ENCODE results near the gene DLX4.

The DLX4 gene

DNA sequence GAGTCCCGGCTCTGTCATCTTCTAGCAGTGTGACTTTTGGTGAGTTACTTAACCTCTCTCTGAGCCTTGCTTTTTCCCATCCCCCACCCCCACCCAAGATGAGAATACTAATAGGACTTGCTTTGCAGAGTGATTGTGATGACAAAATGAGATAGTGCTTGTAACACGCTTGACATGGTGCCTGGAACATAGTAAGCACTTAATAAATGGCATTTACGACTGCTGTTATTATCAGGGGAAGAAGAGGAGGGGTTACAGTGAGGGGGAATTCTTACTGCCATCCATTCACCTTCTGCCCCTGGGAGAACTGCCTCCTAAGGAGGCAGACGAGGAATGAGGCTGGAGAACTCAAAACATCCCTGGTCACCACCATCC lies 7.8 kb downstream of the DLX4 start:
- TF ChIP-seq, protein P1, sequence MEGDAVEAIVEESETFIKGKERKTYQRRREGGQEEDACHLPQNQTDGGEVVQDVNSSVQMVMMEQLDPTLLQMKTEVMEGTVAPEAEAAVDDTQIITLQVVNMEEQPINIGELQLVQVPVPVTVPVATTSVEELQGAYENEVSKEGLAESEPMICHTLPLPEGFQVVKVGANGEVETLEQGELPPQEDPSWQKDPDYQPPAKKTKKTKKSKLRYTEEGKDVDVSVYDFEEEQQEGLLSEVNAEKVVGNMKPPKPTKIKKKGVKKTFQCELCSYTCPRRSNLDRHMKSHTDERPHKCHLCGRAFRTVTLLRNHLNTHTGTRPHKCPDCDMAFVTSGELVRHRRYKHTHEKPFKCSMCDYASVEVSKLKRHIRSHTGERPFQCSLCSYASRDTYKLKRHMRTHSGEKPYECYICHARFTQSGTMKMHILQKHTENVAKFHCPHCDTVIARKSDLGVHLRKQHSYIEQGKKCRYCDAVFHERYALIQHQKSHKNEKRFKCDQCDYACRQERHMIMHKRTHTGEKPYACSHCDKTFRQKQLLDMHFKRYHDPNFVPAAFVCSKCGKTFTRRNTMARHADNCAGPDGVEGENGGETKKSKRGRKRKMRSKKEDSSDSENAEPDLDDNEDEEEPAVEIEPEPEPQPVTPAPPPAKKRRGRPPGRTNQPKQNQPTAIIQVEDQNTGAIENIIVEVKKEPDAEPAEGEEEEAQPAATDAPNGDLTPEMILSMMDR (conservative IDR thresholded peaks at IDR 0.05; ENCODE audit: low read depth, low read length): no peak
- Histone ChIP-seq H3K9ac (no peak overlapping the region), H2AFZ (ENCODE audit: low read depth) (no peak overlapping the region), H3K4me1 (ENCODE audit: low read depth, poor library complexity, severe bottlenecking) (no peaks in the 10 kb centered on the region), H3K4me3 (IDR thresholded peaks at IDR 0.05; ENCODE audit: insufficient read depth, low read depth, low read length) (no peak overlapping the region), H3K27ac (no peak overlapping the region), H3K79me2 (ENCODE audit: insufficient read depth, low read depth) (no peaks in the 10 kb centered on the region), H3K36me3 (ENCODE audit: insufficient read depth) (no peaks in the 10 kb centered on the region), H4K20me1 (ENCODE audit: insufficient read depth) (no peaks in the 10 kb centered on the region), H3K27me3 (ENCODE audit: insufficient read depth, low read depth) (peaks cover 98% of the 10 kb centered on the region), H3K4me2 (no peak overlapping the region)

DNA sequence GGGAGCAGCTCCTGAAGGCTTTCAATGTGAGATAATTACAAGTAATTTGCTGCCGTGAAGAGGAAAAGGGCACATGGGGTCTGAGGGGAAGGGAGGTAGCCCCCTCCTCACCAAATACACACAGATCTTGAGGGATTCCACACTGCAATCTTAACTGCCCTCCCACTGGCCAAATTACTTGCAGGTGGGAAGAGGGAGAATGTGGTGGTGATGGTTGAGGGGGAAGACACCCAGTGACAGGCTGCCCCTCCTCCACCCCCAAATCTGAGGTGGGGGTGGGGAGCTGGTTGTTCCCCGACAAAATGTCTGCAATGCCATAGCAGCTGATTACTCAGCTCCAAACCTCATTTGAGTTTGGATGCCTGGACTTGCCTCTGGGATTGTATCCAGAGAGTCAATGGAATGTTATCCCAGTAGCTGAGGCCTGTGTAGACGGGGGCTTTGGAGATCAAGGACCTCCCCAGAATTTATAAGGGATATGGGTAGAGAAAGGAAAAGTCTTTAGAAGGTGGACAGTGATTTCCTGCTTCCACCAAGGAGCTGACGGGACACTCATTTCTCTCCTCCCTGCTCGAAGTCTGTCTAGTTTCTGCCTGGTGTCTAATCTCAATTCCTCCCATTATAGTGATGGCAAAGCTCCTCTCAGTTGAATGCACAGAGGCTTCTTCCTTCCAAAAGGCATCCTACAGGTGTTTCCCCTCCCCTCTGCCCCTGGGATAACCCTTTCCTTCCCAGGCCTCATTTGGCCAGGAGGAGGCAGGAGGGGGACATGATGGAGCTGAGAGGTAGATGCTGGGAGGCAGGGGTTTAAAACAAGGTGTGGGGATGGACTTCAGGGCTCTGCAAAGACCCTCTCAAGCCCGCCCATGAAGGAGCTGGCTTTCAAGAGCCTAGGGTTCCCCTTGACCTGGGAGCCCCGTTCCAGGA lies 8.7 kb downstream of the DLX4 start:
- H3K27me3 ChIP-seq (ENCODE audit: insufficient read depth, low read depth): peaks cover 95% of the 10 kb centered on the region
- no peaks in the 10 kb centered on the region for H3K4me1 ChIP-seq (ENCODE audit: low read depth, poor library complexity, severe bottlenecking)
- H3K36me3 ChIP-seq (ENCODE audit: insufficient read depth): no peaks in the 10 kb centered on the region
- H3K4me3 ChIP-seq (IDR thresholded peaks at IDR 0.05; ENCODE audit: insufficient read depth, low read depth, low read length): no peak overlapping the region
- H2AFZ ChIP-seq (ENCODE audit: low read depth): no peak overlapping the region
- H4K20me1 ChIP-seq (ENCODE audit: insufficient read depth): no peaks in the 10 kb centered on the region
- H3K4me2 ChIP-seq: no peak overlapping the region
- TF ChIP-seq, protein P1 (conservative IDR thresholded peaks at IDR 0.05; ENCODE audit: low read depth, low read length): no peak
- no peak overlapping the region for H3K27ac ChIP-seq
- no peak overlapping the region for H3K9ac ChIP-seq
- H3K79me2 ChIP-seq (ENCODE audit: insufficient read depth, low read depth): no peaks in the 10 kb centered on the region

DNA sequence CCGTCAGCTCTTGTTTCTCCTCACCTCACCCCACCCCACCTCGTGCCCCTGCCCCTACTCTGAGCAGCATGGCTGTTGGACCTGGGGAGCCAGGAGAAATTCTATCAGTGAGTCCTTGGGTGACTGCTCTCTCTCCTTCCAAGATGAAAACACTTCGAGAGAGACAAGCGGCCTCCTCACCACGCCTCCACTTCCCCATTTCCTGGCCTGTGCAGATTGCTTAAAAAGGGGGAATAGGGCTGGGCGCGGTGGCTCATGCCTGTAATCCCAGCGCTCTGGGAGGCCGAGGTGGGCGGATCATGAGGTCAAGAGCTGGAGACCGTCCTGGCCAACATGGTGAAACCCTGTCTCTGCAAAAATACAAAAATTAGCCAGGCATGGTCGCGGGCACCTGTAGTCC lies 9.5 kb downstream of the DLX4 start:
- H3K27ac ChIP-seq: no peak overlapping the region
- no peak overlapping the region for H3K4me2 ChIP-seq
- H3K79me2 ChIP-seq (ENCODE audit: insufficient read depth, low read depth): no peaks in the 10 kb centered on the region
- H2AFZ ChIP-seq (ENCODE audit: low read depth): no peak overlapping the region
- no peaks in the 10 kb centered on the region for H4K20me1 ChIP-seq (ENCODE audit: insufficient read depth)
- no peaks in the 10 kb centered on the region for H3K4me1 ChIP-seq (ENCODE audit: low read depth, poor library complexity, severe bottlenecking)
- TF ChIP-seq, protein P1 (conservative IDR thresholded peaks at IDR 0.05; ENCODE audit: low read depth, low read length): no peak
- no peaks in the 10 kb centered on the region for H3K36me3 ChIP-seq (ENCODE audit: insufficient read depth)
- H3K9ac ChIP-seq: no peak overlapping the region
- no peak overlapping the region for H3K4me3 ChIP-seq (IDR thresholded peaks at IDR 0.05; ENCODE audit: insufficient read depth, low read depth, low read length)
- peaks cover 95% of the 10 kb centered on the region for H3K27me3 ChIP-seq (ENCODE audit: insufficient read depth, low read depth)

DNA sequence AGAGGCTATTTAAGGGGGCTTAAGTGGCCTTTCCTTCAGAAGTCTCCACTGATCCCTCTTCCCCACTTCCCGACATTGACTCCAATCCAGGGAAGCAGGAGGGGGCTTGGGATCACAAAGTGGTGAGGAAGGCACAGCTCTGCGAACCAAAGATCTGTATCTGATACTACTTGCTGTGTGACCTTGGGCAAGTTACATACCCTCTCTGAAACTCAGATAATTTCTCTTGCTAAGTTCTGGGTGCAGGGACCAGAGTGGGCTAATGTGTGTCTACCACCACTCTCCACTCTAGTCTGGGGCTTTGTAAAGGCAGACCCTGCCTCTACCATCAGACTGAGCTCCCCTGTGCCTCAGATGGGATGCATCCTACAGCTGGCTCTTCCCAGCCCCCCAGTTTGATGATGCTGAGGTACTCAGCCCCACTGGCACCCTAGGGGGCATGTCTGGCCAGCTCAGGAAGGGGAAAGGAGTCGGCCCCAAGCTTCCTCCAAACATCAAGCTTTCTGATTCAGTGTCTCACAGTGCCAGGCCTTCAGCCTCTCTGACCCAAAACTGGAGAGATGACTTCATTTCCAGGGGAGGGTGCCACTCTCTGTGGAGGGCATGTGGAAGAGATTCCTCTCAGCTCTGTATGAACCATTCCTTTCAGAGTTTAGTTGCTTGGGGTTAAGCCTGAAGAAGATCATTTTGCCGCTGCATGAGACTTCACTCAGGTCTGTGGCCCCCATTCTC lies 10.9 kb downstream of the DLX4 start:
- no peaks in the 10 kb centered on the region for H3K36me3 ChIP-seq (ENCODE audit: insufficient read depth)
- H3K27me3 ChIP-seq (ENCODE audit: insufficient read depth, low read depth): peaks cover 89% of the 10 kb centered on the region
- H3K4me1 ChIP-seq (ENCODE audit: low read depth, poor library complexity, severe bottlenecking): no peaks in the 10 kb centered on the region
- no peak overlapping the region for H3K4me3 ChIP-seq (IDR thresholded peaks at IDR 0.05; ENCODE audit: insufficient read depth, low read depth, low read length)
- H3K79me2 ChIP-seq (ENCODE audit: insufficient read depth, low read depth): no peaks in the 10 kb centered on the region
- TF ChIP-seq, protein P1 (conservative IDR thresholded peaks at IDR 0.05; ENCODE audit: low read depth, low read length): no peak
- no peaks in the 10 kb centered on the region for H4K20me1 ChIP-seq (ENCODE audit: insufficient read depth)
- H3K9ac ChIP-seq: no peak overlapping the region
- no peak overlapping the region for H2AFZ ChIP-seq (ENCODE audit: low read depth)
- no peak overlapping the region for H3K27ac ChIP-seq
- H3K4me2 ChIP-seq: no peak overlapping the region

All from KMS-11 (cell line).